Measurements from ENCODE around the gene PRDM11. TPM values are rescaled to one million over a fixed set of nuclear protein-coding genes. Genes with fewer than 3 reads are reported as not detected.

The PRDM11 gene
- polyA plus RNA-seq, 2 donors = 2.5 to 2.6 TPM

- Histone ChIP-seq H3K27ac (ENCODE audit: low read depth in 2 of 2, low read length in 1 of 2) (no peak overlapping the region), H3K4me1 (ENCODE audit: control insufficient read depth in 2 of 2, insufficient read depth in 2 of 2, low read length in 1 of 2) (no peaks in the 10 kb centered on the region), H3K9me3 (ENCODE audit: control insufficient read depth in 2 of 2, insufficient read depth in 1 of 2, low read depth in 1 of 2, low read length in 1 of 2) (no peaks in the 10 kb centered on the region), H3K27me3 (ENCODE audit: control insufficient read depth in 1 of 2, insufficient read depth in 2 of 2, low read length in 2 of 2) (no peaks in the 10 kb centered on the region), H3K4me3 (ENCODE audit: low read depth in 1 of 2, low read length in 2 of 2) (no peak overlapping the region), H3K36me3 (ENCODE audit: control insufficient read depth in 2 of 2, insufficient read depth in 2 of 2, low read length in 1 of 2) (peaks cover 0 to 18% of the 10 kb centered on the region in 2 donors)
- 90 to 92% methylated on average over 31 of the region's 31 CpGs for WGBS, 2 donors
Observed at GRCh38 chr11:45212566-45213315, 66.3 kb downstream of the PRDM11 start.

- Histone ChIP-seq H3K4me3 (ENCODE audit: low read depth in 1 of 2, low read length in 2 of 2) (no peak overlapping the region), H3K27me3 (ENCODE audit: control insufficient read depth in 1 of 2, insufficient read depth in 2 of 2, low read length in 2 of 2) (no peaks in the 10 kb centered on the region), H3K27ac (ENCODE audit: low read depth in 2 of 2, low read length in 1 of 2) (no peak overlapping the region), H3K9me3 (ENCODE audit: control insufficient read depth in 2 of 2, insufficient read depth in 1 of 2, low read depth in 1 of 2, low read length in 1 of 2) (no peaks in the 10 kb centered on the region), H3K4me1 (ENCODE audit: control insufficient read depth in 2 of 2, insufficient read depth in 2 of 2, low read length in 1 of 2) (no peaks in the 10 kb centered on the region), H3K36me3 (ENCODE audit: control insufficient read depth in 2 of 2, insufficient read depth in 2 of 2, low read length in 1 of 2) (peaks cover 0 to 18% of the 10 kb centered on the region in 2 donors)
- 87 to 92% methylated on average over 12 of the region's 12 CpGs for WGBS, 2 donors
Observed at GRCh38 chr11:45213316-45213665, 66.9 kb downstream of the PRDM11 start.

GRCh38 chr11:45213717-45214116 is 67.3 kb downstream of the PRDM11 start:
- H3K27me3 ChIP-seq (ENCODE audit: control insufficient read depth in 1 of 2, insufficient read depth in 2 of 2, low read length in 2 of 2) = no peaks in the 10 kb centered on the region
- H3K27ac ChIP-seq (ENCODE audit: low read depth in 2 of 2, low read length in 1 of 2) = no peak overlapping the region
- H3K36me3 ChIP-seq (ENCODE audit: control insufficient read depth in 2 of 2, insufficient read depth in 2 of 2, low read length in 1 of 2) = peaks cover 0 to 18% of the 10 kb centered on the region in 2 donors
- H3K4me3 ChIP-seq (ENCODE audit: low read depth in 1 of 2, low read length in 2 of 2) = no peak overlapping the region
- no peaks in the 10 kb centered on the region for H3K9me3 ChIP-seq (ENCODE audit: control insufficient read depth in 2 of 2, insufficient read depth in 1 of 2, low read depth in 1 of 2, low read length in 1 of 2)
- WGBS, 2 donors = 98 to 100% methylated on average over 1 of the region's 1 CpG
- H3K4me1 ChIP-seq (ENCODE audit: control insufficient read depth in 2 of 2, insufficient read depth in 2 of 2, low read length in 1 of 2) = no peaks in the 10 kb centered on the region

- no peak overlapping the region for H3K27ac ChIP-seq (ENCODE audit: low read depth in 2 of 2, low read length in 1 of 2)
- H3K27me3 ChIP-seq (ENCODE audit: control insufficient read depth in 1 of 2, insufficient read depth in 2 of 2, low read length in 2 of 2) = no peaks in the 10 kb centered on the region
- H3K4me3 ChIP-seq (ENCODE audit: low read depth in 1 of 2, low read length in 2 of 2) = no peak overlapping the region
- no peaks in the 10 kb centered on the region for H3K9me3 ChIP-seq (ENCODE audit: control insufficient read depth in 2 of 2, insufficient read depth in 1 of 2, low read depth in 1 of 2, low read length in 1 of 2)
- WGBS, 2 donors = 87 to 91% methylated on average over 4 of the region's 4 CpGs
- peaks cover 3 to 18% of the 10 kb centered on the region in 2 donors for H3K36me3 ChIP-seq (ENCODE audit: control insufficient read depth in 2 of 2, insufficient read depth in 2 of 2, low read length in 1 of 2)
- no peaks in the 10 kb centered on the region for H3K4me1 ChIP-seq (ENCODE audit: control insufficient read depth in 2 of 2, insufficient read depth in 2 of 2, low read length in 1 of 2)
Observed at GRCh38 chr11:45215098-45215865, 68.8 kb downstream of the PRDM11 start.

- H3K36me3 ChIP-seq (ENCODE audit: control insufficient read depth in 2 of 2, insufficient read depth in 2 of 2, low read length in 1 of 2) = peaks cover 3 to 14% of the 10 kb centered on the region in 2 donors
- H3K27ac ChIP-seq (ENCODE audit: low read depth in 2 of 2, low read length in 1 of 2) = no peak overlapping the region
- WGBS, 2 donors = 89 to 96% methylated on average over 1 of the region's 1 CpG
- H3K27me3 ChIP-seq (ENCODE audit: control insufficient read depth in 1 of 2, insufficient read depth in 2 of 2, low read length in 2 of 2) = no peaks in the 10 kb centered on the region
- no peaks in the 10 kb centered on the region for H3K9me3 ChIP-seq (ENCODE audit: control insufficient read depth in 2 of 2, insufficient read depth in 1 of 2, low read depth in 1 of 2, low read length in 1 of 2)
- H3K4me1 ChIP-seq (ENCODE audit: control insufficient read depth in 2 of 2, insufficient read depth in 2 of 2, low read length in 1 of 2) = no peaks in the 10 kb centered on the region
- H3K4me3 ChIP-seq (ENCODE audit: low read depth in 1 of 2, low read length in 2 of 2) = no peak overlapping the region
Observed at GRCh38 chr11:45216031-45216430, 69.6 kb downstream of the PRDM11 start.

GRCh38 chr11:45216901-45217300 is 70.5 kb downstream of the PRDM11 start:
- 70 to 72% methylated on average over 2 of the region's 2 CpGs for WGBS, 2 donors
- no peaks in the 10 kb centered on the region for H3K27me3 ChIP-seq (ENCODE audit: control insufficient read depth in 1 of 2, insufficient read depth in 2 of 2, low read length in 2 of 2)
- no peak overlapping the region for H3K27ac ChIP-seq (ENCODE audit: low read depth in 2 of 2, low read length in 1 of 2)
- H3K36me3 ChIP-seq (ENCODE audit: control insufficient read depth in 2 of 2, insufficient read depth in 2 of 2, low read length in 1 of 2) = peaks cover 6 to 10% of the 10 kb centered on the region in 2 donors
- no peak overlapping the region for H3K4me3 ChIP-seq (ENCODE audit: low read depth in 1 of 2, low read length in 2 of 2)
- H3K9me3 ChIP-seq (ENCODE audit: control insufficient read depth in 2 of 2, insufficient read depth in 1 of 2, low read depth in 1 of 2, low read length in 1 of 2) = no peaks in the 10 kb centered on the region
- H3K4me1 ChIP-seq (ENCODE audit: control insufficient read depth in 2 of 2, insufficient read depth in 2 of 2, low read length in 1 of 2) = no peaks in the 10 kb centered on the region

- no peak overlapping the region for H3K4me3 ChIP-seq (ENCODE audit: low read depth in 1 of 2, low read length in 2 of 2)
- WGBS, 2 donors = 87 to 89% methylated on average over 2 of the region's 2 CpGs
- no peaks in the 10 kb centered on the region for H3K4me1 ChIP-seq (ENCODE audit: control insufficient read depth in 2 of 2, insufficient read depth in 2 of 2, low read length in 1 of 2)
- no peak overlapping the region for H3K27ac ChIP-seq (ENCODE audit: low read depth in 2 of 2, low read length in 1 of 2)
- H3K27me3 ChIP-seq (ENCODE audit: control insufficient read depth in 1 of 2, insufficient read depth in 2 of 2, low read length in 2 of 2) = no peaks in the 10 kb centered on the region
- peaks cover 6% of the 10 kb centered on the region in 2 donors for H3K36me3 ChIP-seq (ENCODE audit: control insufficient read depth in 2 of 2, insufficient read depth in 2 of 2, low read length in 1 of 2)
- no peaks in the 10 kb centered on the region for H3K9me3 ChIP-seq (ENCODE audit: control insufficient read depth in 2 of 2, insufficient read depth in 1 of 2, low read depth in 1 of 2, low read length in 1 of 2)
Observed at GRCh38 chr11:45217991-45218390, 71.6 kb downstream of the PRDM11 start.

GRCh38 chr11:45218705-45219104 is 72.3 kb downstream of the PRDM11 start:
- H3K36me3 ChIP-seq (ENCODE audit: control insufficient read depth in 2 of 2, insufficient read depth in 2 of 2, low read length in 1 of 2) = peaks cover 2 to 6% of the 10 kb centered on the region in 2 donors
- no peaks in the 10 kb centered on the region for H3K4me1 ChIP-seq (ENCODE audit: control insufficient read depth in 2 of 2, insufficient read depth in 2 of 2, low read length in 1 of 2)
- no peaks in the 10 kb centered on the region for H3K27me3 ChIP-seq (ENCODE audit: control insufficient read depth in 1 of 2, insufficient read depth in 2 of 2, low read length in 2 of 2)
- no peak overlapping the region for H3K4me3 ChIP-seq (ENCODE audit: low read depth in 1 of 2, low read length in 2 of 2)
- 92 to 96% methylated on average over 4 of the region's 4 CpGs for WGBS, 2 donors
- H3K9me3 ChIP-seq (ENCODE audit: control insufficient read depth in 2 of 2, insufficient read depth in 1 of 2, low read depth in 1 of 2, low read length in 1 of 2) = no peaks in the 10 kb centered on the region
- H3K27ac ChIP-seq (ENCODE audit: low read depth in 2 of 2, low read length in 1 of 2) = no peak overlapping the region

GRCh38 chr11:45219411-45219810 is 73.0 kb downstream of the PRDM11 start:
- 93 to 96% methylated on average over 18 of the region's 18 CpGs for WGBS, 2 donors
- no peak overlapping the region for H3K27ac ChIP-seq (ENCODE audit: low read depth in 2 of 2, low read length in 1 of 2)
- H3K4me3 ChIP-seq (ENCODE audit: low read depth in 1 of 2, low read length in 2 of 2) = no peak overlapping the region
- peaks cover 2 to 11% of the 10 kb centered on the region in 2 donors for H3K36me3 ChIP-seq (ENCODE audit: control insufficient read depth in 2 of 2, insufficient read depth in 2 of 2, low read length in 1 of 2)
- no peaks in the 10 kb centered on the region for H3K4me1 ChIP-seq (ENCODE audit: control insufficient read depth in 2 of 2, insufficient read depth in 2 of 2, low read length in 1 of 2)
- no peaks in the 10 kb centered on the region for H3K27me3 ChIP-seq (ENCODE audit: control insufficient read depth in 1 of 2, insufficient read depth in 2 of 2, low read length in 2 of 2)
- no peaks in the 10 kb centered on the region for H3K9me3 ChIP-seq (ENCODE audit: control insufficient read depth in 2 of 2, insufficient read depth in 1 of 2, low read depth in 1 of 2, low read length in 1 of 2)

Measured in esophagus (tissue), 2 donors.